ENCODE data around the gene MDM4.
A peak's percentile ranks its signal among the peaks of the same experiment; 100 is the strongest.
"Not testable (repeated sequence)": the region's sequence is repeated elsewhere in the genome, so short reads cannot be mapped to it uniquely, and the experiment has no call there.

Gene MDM4

DNA sequence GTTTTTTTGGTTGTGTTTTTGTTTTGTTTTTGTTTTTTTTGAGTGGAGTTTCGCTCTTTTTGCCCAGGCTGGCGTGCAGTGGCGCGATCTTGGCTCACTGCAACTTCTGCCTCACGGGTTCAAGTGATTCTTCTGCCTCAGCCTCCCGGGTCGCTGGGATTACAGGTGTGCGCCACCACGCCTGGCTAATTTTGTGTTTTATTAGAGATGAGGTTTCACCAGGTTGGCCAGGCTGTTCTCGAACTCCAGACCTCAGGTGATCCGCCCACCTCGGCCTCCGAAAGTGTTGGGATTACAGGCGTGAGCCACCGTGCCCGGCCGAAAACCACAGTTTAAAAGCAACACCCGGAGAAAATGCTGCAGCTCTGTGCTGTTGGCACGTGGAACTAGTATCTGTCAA, 1.2 kb downstream of the MDM4 start:
- not testable (repeated sequence) for DNase-seq (ENCODE audit: low spot score)

DNA sequence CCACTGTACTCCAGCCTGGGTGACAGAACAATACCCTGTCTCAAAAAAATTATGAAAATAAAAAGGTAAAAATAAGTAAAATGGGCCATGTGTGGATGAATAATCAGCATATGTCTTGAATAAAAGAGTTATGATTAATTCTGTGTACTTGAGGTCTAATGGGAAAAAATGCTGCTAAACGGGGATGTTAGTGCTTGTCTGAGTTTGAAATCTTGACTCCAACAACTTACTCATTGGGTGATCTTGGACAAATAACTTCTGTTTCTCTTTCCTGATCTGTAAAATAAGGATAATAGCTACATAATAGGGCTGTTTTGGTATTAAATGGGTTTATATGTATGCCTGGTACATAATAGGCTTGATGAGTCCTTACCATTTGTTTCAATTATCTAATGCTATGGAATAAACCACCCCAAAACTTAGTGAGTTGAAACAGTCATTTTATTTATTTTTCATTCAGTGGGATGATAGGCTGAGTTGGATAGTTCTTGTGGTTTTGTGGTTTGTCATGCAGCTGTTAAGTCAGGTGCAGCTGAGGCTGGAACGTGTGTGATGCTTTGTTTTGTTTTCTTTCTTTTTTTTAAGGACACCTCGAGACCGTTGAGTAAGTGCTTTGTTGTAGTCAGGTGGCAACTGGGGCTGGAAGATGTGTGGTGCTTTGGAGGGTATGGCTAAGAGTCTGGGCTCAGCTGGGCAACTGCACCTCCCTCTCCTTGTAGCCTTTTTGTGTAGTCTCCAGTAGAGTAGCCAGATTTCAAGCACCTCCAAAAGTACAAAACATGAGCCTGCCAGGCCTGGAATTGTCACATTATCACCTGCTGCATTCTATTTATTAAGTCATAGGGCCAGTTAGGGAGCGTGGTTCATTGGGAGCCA, 4.9 kb downstream of the MDM4 start:
- peak; percentile 72 for DNase-seq (ENCODE audit: low spot score)

DNA sequence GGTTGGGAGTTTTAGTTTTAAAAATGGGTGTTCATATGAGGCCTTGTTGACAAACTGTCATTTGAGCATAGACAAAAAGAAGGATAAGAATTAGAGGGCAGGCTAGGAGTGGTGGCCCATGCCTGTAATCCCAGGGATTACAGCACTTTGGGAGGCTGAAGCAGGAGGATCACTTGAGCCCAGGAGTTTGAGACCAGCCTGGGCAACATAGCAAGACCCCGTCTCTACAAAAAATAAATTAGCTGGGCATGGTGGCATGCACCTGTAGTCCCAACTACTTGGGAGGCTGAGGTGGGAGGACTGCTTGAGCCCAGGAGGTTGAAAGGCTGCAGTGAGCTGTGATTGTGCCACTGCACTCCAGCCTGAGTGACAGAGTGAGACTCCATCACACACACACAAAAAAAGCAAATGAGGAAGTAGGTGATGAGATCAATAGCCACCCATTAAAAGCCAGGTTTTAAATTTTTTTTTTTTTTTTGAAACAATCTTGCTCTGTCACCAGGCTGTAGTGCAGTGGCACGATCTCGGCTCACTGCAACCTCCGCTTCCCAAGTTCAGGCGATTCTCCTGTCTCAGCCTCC, 5.8 kb downstream of the MDM4 start:
- not testable (repeated sequence) for DNase-seq (ENCODE audit: low spot score)

DNA sequence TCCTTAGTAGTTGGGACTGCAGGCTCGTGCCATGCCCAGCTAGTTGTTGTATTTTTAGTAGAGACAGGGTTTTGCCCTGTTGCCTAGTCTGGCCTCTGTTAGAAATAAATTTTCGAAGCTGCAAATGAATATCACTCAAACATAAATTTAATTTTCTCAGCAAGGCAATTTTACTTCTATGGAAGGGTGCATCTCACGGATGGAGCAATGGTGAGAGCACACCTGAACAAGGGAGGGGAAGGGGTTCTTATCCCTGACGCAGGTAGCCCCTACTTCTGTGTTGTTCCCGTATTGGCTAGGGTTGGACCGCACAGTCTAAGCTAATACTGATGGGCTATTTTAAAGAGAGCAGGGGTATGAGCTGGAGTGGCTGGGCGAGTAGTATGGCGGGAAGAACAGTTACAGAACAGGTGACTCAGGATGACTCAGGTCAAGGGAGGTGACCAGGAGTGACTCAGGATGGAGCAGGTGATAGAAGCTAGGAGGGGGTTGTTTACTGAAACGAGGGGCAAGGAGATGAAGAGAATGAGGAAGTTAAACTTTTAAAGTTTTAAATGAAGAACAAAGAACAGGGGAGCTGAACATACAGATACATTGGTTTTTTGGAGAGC, 7.5 kb downstream of the MDM4 start:
- DNase-seq (ENCODE audit: low spot score), result peak; percentile 47

DNA sequence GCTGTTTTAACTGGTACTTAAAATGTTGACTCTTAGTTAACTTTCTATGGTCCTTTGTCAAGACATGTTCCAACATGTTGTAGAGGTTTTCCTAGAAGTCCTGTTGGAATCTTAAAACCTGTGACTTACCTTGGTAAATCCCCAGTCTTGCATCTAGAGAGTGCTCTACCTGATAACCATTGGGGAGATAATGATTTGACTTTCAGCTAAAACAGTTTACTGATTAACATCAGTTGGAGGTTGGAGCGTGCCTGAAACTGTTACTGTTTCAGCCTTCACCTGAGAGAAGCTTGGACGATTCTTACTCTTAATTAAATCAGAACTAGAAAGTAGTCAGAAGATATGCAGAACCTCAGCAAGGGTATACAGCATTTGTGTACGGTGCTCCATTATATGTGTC, 8.8 kb downstream of the MDM4 start:
- DNase-seq (ENCODE audit: low spot score), result no peak

DNA sequence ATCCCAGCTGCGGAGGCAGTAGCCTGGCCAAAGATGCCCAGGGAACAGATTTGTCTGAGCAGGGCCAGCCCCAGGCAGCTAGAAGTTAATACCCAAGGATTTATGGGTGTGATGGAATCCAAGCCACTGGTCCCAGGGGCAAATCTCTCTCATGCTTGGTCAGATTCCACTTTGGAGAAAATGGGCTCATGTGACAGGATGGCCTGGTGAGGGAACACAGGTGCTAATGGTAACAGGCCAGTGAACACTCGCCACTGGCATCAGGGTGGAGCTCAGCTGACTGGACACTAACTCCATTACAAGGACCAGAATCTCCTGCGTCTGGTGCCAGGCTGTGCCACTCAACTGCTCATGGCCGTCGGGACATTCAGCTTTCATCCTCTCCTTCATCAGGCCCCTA, 12.0 kb downstream of the MDM4 start:
- DNase-seq (ENCODE audit: low spot score), result no peak

DNA sequence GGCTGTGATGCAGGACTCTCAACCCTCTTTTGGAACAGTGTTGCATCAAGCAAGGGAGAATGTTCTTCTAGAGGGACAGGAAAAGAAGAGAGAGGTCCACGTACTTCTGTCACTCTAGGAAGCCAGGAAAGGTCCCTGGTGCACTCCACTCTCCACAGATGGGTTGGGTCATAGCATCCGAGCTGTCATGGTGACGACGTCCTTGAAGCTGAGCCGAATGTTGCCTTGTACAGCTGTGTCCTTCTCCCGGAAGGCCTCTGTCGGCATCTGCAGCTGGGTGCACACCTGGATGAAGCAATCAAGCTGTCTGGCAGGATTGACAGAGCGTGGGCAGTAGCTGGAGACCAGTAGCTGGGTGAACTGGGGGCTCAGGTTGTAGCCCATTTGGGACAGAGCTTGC, 12.5 kb downstream of the MDM4 start:
- DNase-seq (ENCODE audit: low spot score), result no peak

DNA sequence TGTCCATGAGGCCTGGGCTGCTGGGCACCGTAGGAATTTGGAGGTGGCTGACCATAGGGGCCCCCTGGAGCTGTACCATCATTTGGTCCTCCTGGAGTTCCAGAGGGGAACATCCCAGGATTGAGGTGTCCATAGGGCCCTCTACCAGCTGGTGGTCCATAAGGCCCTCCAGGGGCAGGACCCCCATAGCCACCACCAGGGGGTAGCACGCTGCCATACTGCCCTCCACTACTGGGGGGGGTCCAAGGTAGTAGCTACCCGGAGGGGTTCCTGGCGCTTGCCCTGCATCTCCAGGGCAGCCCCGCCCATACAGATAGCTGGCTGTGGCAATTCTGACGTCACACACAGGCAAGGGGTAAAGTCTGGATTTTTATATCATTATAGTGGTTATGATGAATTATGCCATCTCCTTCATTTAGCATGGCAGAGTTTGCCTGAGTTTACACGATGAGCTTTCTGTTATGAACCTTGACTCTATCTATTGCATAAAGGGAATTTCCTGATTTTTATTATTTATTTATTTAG, 13.2 kb downstream of the MDM4 start:
- no peak for DNase-seq (ENCODE audit: low spot score)

DNA sequence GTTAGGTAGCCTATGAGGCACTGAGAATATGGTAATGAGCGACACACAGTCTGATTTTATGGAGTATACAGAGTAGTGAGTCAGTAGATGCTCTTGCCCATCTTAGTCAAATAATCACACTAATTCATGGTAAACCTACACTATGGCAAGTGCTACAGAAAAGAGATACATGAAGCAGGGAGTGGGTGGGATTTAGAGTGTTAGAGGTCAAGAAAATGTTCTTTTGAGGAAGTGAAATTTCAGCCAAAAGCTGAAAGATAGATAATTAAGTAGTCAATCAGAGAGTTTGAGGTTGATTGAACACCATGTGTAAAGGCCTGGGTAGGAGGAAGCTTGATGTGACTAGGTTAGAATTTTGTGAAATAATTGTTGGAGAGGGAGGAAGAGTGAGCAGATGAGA, 14.7 kb downstream of the MDM4 start:
- DNase-seq (ENCODE audit: low spot score), result no peak

DNA sequence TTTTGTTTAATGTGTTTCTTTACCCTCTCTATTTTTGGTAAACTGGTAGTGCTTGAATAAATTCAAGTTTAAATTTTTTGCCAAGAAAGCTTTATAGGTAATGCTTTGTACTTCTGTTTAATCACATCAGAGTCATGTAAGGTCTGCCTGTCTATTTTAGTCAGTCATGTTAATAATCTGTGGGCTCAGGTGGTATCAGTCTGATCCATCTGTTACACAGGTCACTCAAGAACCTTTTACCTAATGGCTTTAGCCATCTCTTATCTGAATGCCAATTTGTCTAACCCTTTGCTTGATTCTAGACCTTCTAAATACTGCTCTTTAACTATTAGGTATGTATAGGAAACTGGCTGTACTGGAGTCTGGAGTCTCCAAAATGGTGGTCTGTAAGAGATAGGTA, 16.6 kb downstream of the MDM4 start:
- DNase-seq (ENCODE audit: low spot score), result no peak

DNA sequence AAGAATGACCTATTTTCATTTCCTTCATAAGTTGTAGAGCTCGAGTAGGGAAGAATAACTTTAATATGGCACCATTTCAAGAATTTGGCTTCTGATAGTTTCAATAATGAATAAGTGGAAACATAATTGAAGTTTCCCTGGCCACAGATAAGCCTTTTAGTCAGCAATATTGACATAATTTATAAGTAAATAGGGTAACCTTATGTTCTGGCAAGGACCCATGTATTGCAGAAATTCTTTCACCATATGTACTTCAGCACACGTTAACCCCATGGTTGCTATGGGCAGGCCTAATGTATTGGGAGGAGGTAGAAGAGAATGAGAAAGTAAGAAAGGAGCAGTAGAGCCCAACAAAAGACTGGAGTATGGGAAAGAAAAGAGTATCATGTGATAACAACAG, 25.4 kb downstream of the MDM4 start:
- DNase-seq (ENCODE audit: low spot score), result no peak

DNA sequence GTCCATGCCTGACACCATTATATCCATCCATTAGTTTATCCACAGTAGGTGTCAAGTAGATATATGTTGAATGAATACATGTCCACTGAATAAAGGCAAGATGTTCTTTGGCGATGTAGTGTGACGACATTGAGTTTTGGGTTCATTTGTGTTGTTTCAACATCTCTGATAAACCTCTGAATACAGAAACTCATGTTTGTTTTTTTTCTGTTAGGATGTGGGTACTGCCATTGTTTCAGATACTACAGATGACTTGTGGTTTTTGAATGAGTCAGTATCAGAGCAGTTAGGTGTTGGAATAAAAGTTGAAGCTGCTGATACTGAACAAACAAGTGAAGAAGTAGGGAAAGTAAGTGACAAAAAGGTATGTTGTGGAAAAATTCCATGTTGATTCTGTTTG, 28.1 kb downstream of the MDM4 start:
- no peak for DNase-seq (ENCODE audit: low spot score)

DNA sequence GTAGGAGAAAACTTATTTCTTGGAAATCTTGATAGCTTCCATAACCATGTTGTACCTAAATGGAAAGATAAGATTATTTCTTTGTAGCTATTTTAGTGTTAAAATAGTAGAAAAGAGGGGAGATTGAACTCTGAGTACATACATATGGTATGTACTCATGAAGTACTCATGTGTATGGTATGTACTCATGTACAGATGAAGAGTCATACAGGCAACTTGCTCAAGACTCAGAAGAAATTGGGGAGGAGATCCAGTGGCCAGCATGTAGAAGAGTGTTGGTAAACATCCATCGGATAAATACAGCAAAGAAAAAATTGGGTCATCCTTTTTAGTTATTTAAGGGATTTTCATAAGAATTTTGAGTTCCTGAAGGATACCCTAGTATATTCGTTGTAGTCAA, 29.0 kb downstream of the MDM4 start:
- no peak for DNase-seq (ENCODE audit: low spot score)

DNA sequence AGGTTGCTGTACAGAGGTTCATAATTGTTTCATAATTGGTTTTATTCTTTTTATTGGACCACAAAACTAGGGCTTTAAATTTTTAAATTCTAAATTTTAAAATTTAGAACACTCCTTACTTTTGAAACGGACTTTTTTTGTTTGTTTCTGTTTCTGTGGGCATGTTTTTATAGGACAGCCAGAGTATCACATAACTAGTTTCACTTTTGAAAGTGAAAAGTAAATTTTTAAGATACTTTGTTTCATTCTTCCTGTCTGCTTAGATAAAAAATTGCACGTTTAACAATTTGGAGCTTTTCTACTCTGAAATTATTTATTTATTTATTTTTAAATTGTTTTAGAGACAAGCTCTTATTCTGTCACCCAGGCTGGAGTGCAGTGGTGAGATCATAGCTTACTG, 29.7 kb downstream of the MDM4 start:
- no peak for DNase-seq (ENCODE audit: low spot score)

DNA sequence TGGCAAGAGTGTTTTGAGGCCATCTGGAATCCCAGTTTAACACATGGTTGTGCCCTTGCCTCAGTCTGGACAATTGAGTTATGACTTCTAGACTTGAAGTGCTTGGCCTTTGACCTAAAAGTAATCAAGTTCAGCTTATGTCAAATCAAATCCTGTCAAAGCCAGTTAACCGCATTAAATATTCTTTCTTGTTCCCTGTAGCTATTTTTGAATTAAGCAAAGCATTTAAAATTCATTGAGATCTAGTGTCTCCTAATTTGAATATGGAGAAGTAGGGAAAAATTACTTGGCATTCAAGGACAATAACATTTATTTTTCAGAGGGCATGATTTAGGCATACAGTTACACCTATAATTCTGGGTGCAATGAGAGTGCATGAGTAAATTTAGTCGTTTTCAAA, 32.1 kb downstream of the MDM4 start:
- DNase-seq (ENCODE audit: low spot score), result no peak

DNA sequence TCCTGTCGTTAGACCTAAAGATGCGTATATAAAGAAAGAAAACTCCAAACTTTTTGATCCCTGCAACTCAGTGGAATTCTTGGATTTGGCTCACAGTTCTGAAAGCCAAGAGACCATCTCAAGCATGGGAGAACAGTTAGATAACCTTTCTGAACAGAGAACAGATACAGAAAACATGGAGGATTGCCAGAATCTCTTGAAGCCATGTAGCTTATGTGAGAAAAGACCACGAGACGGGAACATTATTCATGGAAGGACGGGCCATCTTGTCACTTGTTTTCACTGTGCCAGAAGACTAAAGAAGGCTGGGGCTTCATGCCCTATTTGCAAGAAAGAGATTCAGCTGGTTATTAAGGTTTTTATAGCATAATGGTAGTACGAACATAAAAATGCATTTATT, 33.1 kb downstream of the MDM4 start:
- no peak for DNase-seq (ENCODE audit: low spot score)

DNA sequence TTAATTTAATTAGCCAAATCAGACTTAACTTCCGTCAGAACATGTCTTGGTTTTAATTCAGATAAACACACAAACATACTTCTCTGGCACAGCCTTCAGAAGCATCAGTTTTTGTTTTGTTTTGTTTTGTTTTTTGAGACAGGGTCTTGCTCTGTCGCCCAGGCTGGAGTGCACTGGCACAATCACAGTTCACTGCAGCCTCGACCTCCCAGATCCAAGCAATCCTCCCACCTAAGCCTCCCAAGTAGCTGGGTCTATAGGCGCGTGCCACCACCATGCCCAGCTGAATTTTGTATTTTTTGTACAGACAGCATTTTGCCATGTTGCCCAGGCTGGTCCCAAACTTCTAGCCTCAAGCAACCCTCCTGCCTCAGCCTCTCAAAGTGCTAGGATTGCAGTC, 34.7 kb downstream of the MDM4 start:
- no peak for DNase-seq (ENCODE audit: low spot score)

DNA sequence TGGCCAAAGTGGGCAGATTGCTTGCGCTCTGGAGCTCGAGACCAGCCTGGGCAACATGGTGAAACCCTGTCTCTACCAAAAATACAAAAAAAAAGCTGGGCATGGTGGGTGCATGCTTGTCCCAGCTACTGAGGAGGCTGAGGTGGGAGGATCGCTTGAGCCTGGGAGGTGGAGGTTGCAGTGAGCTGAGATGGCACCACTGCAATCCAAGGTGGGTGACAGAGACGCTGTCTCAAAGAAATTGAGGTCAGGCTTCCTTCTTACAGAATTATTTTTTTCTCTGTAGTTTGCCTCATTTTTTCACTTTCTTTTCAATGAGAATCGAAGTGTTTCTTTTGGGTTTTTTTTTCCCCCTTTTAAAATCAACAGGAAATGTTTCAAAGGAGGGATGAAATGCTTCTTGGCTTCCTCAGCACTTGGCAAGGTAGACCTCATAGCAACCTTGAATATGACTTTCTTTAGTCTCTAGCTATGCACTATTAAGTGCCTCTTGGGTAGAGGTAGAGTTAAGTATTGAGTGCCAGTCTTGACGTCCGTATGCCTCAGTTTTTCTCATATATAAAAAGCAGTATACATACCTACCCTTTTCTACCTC, 40.3 kb downstream of the MDM4 start:
- DNase-seq (ENCODE audit: low spot score), result no peak

DNA sequence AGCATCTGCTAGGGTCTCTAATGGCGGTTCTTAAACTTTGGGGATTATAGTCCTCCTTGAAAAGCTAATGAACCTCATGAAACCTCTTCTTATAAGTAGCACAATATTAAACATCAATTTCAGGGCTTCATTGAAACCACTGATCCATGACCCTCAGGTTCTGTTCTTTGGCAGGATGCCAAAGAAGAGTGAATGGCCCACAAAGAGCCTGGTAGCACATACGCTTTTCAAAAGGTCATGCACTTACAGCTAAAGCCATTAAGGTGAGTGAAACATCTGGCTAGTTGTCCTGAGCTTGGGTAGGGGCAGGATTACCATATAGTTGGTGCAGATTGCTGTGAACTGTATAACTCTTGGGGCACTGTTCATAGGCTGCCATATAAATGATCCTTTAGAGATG, 42.3 kb downstream of the MDM4 start:
- no peak for DNase-seq (ENCODE audit: low spot score)

DNA sequence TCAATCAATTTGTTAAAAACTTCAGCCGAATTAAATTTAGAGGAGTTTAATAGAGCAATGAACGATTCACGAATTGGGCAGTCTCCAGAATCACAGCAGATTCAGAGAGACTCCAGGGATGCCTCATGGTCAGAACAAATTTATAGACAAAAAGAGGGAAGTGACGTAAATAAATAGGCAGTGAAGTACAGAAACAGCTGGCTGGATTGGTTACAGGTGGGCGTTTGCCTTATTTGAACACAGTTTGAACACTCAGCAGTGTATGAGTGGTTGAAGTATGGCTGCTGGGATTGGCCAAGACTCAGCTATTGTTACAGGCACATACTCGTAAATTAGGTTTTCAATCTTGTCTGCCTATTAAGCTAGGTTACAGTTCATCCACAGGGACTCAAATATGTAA, 43.8 kb downstream of the MDM4 start:
- DNase-seq (ENCODE audit: low spot score), result not testable (repeated sequence)

DNA sequence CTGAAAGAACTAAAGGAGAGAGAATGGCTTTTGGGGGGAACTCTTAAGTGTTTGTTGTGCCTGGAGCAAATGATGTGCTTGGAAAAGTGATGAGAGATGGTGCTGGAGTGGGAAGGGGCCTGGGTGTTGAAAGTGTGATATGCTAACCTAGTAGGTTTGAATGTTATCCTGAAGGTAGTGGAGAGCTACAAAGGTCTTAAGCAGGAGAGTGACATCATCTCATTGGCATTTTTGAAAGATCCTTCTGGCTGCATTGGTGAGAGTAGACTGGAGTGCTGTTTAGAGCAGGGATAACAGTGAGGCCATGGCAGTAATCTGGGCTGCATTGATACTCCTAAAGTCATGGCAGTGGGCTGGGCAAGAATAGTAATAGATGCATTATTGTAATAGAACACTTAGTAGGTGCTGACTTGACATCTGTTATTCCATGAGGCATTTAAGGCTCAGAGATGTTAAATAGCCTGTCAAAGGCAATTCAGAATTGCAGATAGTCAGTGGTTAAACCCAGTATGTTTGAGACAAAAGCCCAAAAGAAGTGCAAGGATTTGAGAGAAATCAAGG, 44.5 kb downstream of the MDM4 start:
- no peak for DNase-seq (ENCODE audit: low spot score)

Data from SW480 (cell line).